MCF 10A (cell line): ENCODE measurements around the gene CRYL1. TPM values are rescaled to one million over a fixed set of nuclear protein-coding genes. Genes with fewer than 3 reads are reported as not detected.

ENCODE experiments used
- BruUV-seq: library from RNA; stranded (reverse); fragments of 400-500 nt; replicated peaks from 2 replicates; lab custom pipeline; 2021; lab: Mats Ljungman, UMichigan
- CTCF ChIA-PET: fragments of 300-600 bp; sonication (Branson Sonifier 250); formaldehyde crosslinking; extraction: SDS; loops from one replicate; lab custom pipeline; 2021; ENCODE audit warnings: antibody characterized with exemption, inconsistent platforms; lab: Yijun Ruan, JAX
- POLR2A ChIA-PET: fragments of 300-600, 350-650 bp; sonication (Branson Sonifier 250); formaldehyde crosslinking; extraction: SDS; loops from one replicate; lab custom pipeline; 2020; ENCODE audit warnings: antibody characterized with exemption, inconsistent platforms; lab: Yijun Ruan, JAX
- DNase-seq: peaks from one replicate; pipeline ENCODE4 v3.0.0-alpha.2; 2018; ENCODE audit not compliant: unreplicated experiment
- H3K27ac Mint-ChIP-seq: one replicate; pipeline ENCODE4 v1.8.0; 2022; ENCODE audit warnings: mild to moderate bottlenecking, low read depth, mixed read lengths; ENCODE audit not compliant: unreplicated experiment
- H3K27me3 Mint-ChIP-seq: one replicate; pipeline ENCODE4 v1.8.0; 2022; ENCODE audit warnings: mixed read lengths; ENCODE audit not compliant: insufficient read depth, unreplicated experiment
- H3K36me3 Mint-ChIP-seq: one replicate; pipeline ENCODE4 v1.8.0; 2022; ENCODE audit warnings: mild to moderate bottlenecking, moderate library complexity, mixed read lengths; ENCODE audit not compliant: insufficient read depth, unreplicated experiment
- H3K4me1 Mint-ChIP-seq: one replicate; pipeline ENCODE4 v1.8.0; 2022; ENCODE audit warnings: mixed read lengths; ENCODE audit not compliant: insufficient read depth, unreplicated experiment
- H3K4me3 Mint-ChIP-seq: one replicate; pipeline ENCODE4 v1.8.0; 2022; ENCODE audit warnings: mild to moderate bottlenecking, moderate library complexity, mixed read lengths; ENCODE audit not compliant: unreplicated experiment
- H3K9me3 Mint-ChIP-seq: one replicate; pipeline ENCODE4 v1.8.0; 2022; ENCODE audit warnings: mixed read lengths; ENCODE audit not compliant: unreplicated experiment
- CTCF ChIP-seq: fragments of 200-600 bp; IDR thresholded peaks from one replicate; pipeline ENCODE4 v1.8.0; 2022; ENCODE audit warnings: antibody characterized with exemption, mild to moderate bottlenecking; ENCODE audit not compliant: unreplicated experiment
- intact Hi-C: fragments of 100-400 bp; cut with micrococcal nuclease; formaldehyde crosslinking; loops from 2 replicates; pipeline ENCODE4 v1.14.1; 2022
- total RNA-seq: library from RNA; stranded (reverse); gene quantifications from 2 replicates; pipeline ENCODE4 v1.2.3, GENCODE V29; 2022

Gene CRYL1
- total RNA-seq, 1 experiment from 2014 or later, result 15.1 TPM

DNA sequence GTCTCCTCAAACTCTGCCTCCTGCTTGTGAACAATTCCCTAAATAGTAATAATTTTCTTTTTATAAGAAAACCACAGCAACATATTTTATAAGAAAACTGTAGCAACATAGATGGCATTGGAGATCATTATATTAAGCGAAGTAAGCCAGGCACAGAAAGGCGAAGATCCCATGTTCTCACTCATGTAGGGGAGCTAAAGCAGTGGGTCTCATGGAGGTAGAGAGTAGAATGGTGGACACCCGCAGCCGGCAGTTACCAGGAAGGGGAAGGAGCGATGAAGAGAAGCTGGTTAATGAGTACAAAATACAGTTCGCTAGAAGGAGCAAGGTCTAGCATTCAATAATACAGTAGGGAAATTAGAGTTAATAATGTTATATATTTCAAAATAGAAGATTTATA lies 42.9 kb downstream of the CRYL1 start:
- no peak for DNase-seq
- CTCF ChIA-PET, result interaction anchor here (0.8 to 1.8 kb wide), 3 partner anchors 12 to 298 kb away, joined by 3 to 5 read pairs (median 3); no protein-coding TSS in a partner anchor
- H3K27me3 Mint-ChIP-seq, result no peaks in the 10 kb centered on the region
- intact Hi-C loops, result no loop called here
- POLR2A ChIA-PET, result no interaction called here
- H3K4me3 Mint-ChIP-seq, result no peak overlapping the region
- peaks cover 21% of the 10 kb centered on the region for H3K36me3 Mint-ChIP-seq
- H3K27ac Mint-ChIP-seq, result peak overlapping the region; percentile 9
- H3K4me1 Mint-ChIP-seq, result no peaks in the 10 kb centered on the region
- no peaks in the 10 kb centered on the region for H3K9me3 Mint-ChIP-seq
- BruUV-seq, result no TSS peak
- TF ChIP-seq CTCF, result no peak

DNA sequence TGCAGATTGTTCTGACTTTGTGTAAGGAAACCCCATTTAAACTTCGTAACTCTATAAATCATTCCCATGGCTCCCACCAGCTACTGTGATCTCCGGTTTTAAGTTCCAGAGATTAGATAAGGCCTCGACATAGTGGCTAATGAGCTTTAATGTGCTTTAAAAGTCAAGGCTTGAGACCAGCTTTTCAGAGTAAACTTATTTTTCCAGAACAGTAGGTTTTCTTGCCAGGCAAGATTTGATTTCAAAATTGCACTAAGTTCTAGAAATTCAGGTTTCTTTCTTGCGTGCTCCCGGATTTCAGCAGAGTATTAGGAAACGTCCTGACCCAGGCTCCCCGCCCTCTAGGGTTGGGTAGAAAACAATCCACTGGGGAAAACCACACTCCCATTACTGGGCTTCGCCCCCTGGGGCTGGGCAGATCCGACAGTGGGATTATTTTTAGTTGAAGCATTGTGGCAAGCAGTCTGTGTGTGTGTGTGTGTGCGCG lies 43.3 kb downstream of the CRYL1 start:
- no TSS peak for BruUV-seq
- Mint-ChIP-seq H3K4me1 (no peaks in the 10 kb centered on the region), H3K9me3 (no peaks in the 10 kb centered on the region), H3K27ac (peak overlapping the region; percentile 9), H3K27me3 (no peaks in the 10 kb centered on the region), H3K36me3 (peaks cover 21% of the 10 kb centered on the region), H3K4me3 (no peak overlapping the region)
- TF ChIP-seq CTCF, result no peak
- ChIA-PET POLR2A (interaction anchor here (0.6 kb wide), 1 partner anchor 1079 kb away, joined by 4 read pairs; no protein-coding TSS in a partner anchor), CTCF (interaction anchor here (0.8 to 1.1 kb wide), 2 partner anchors 292 to 298 kb away, joined by 3 read pairs; no protein-coding TSS in a partner anchor)
- intact Hi-C loops, result no loop called here
- DNase-seq, result no peak

- CTCF ChIA-PET, result interaction anchor here (1.1 to 1.8 kb wide), 2 partner anchors 15 to 280 kb away, joined by 4 read pairs; no protein-coding TSS in a partner anchor
- Mint-ChIP-seq H3K9me3 (no peaks in the 10 kb centered on the region), H3K36me3 (peaks cover 16% of the 10 kb centered on the region), H3K4me1 (no peaks in the 10 kb centered on the region), H3K27me3 (no peaks in the 10 kb centered on the region), H3K4me3 (no peak overlapping the region), H3K27ac (no peak overlapping the region)
- DNase-seq, result no peak
- intact Hi-C loops, result no loop called here
- POLR2A ChIA-PET, result interaction anchor here (1.3 kb wide), 1 partner anchor 10 kb away, joined by 4 read pairs; no protein-coding TSS in a partner anchor
- no TSS peak for BruUV-seq
- TF ChIP-seq CTCF, result no peak
Observed at GRCh38 chr13:20477394-20477793, 48.3 kb downstream of the CRYL1 start.

DNA sequence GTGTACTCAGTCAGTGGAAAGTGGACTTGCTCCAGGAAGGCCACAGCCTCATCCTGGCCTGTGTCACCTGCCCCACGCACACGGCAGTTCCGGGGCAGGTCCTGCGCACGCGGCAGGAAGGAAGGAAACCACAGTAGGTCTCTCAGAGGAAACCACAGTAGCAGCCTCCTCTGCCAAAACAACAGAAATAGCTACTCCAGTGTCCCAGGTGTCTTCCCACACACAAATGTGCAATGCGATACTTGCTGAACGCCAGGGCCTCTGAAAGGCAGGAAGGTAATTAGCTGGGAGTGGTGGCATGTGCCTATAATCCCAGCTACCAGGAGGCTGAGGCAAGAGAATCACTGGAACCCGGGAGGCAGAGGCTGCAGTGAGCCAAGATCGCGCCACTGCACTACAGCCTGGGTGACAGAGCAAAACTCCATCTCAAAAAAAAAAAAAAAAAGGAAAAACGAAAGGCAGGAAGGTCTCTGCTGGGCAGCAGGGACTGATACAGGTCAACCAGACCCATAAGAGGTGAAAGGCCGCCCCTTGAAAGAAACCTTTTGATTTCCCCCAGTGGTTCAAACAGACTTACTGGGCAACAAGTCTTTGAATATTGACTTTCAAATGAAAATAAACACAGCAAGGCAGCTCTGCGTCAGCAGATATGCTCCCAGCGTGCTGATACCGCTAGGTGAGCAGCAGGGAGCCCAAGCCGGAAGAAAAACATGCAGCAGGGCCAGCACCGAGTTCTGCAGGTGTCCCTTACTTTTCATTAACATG lies 49.5 kb downstream of the CRYL1 start:
- no peak overlapping the region for H3K27ac Mint-ChIP-seq
- POLR2A ChIA-PET, result no interaction called here
- peaks cover 11% of the 10 kb centered on the region for H3K36me3 Mint-ChIP-seq
- H3K4me3 Mint-ChIP-seq, result no peak overlapping the region
- CTCF ChIA-PET, result interaction anchor here (1.1 kb wide), 2 partner anchors 279 to 335 kb away, joined by 3 to 4 read pairs; no protein-coding TSS in a partner anchor
- no peaks in the 10 kb centered on the region for H3K4me1 Mint-ChIP-seq
- H3K27me3 Mint-ChIP-seq, result no peaks in the 10 kb centered on the region
- intact Hi-C loops, result no loop called here
- no peak for DNase-seq
- BruUV-seq, result no TSS peak
- no peak for TF ChIP-seq CTCF
- no peaks in the 10 kb centered on the region for H3K9me3 Mint-ChIP-seq
